Hepatocyte (in vitro differentiated cells): ENCODE measurements around the gene VAV3. TPM values are rescaled to one million over a fixed set of nuclear protein-coding genes. Genes with fewer than 3 reads are reported as not detected.

Experiments used
- DNase-seq: peaks from one replicate; pipeline ENCODE4 v3.0.0-alpha.2; 2016; ENCODE audit warnings: low spot score
- H2AFZ ChIP-seq: fragments of 200-600 bp; sonication (generic); 2 replicates; pipeline ENCODE4 v1.6.0; 2016; ENCODE audit warnings: antibody characterized with exemption, mild to moderate bottlenecking
- H3K27ac ChIP-seq: fragments of 200-600 bp; sonication (generic); 2 replicates; pipeline ENCODE4 v1.5.1; 2016; ENCODE audit warnings: mild to moderate bottlenecking
- H3K27me3 ChIP-seq: fragments of 200-600 bp; sonication (generic); 2 replicates; pipeline ENCODE4 v1.6.1; 2016
- H3K36me3 ChIP-seq: fragments of 200-600 bp; sonication (generic); replicated peaks from 2 replicates; pipeline ENCODE4 v1.5.1; 2016; ENCODE audit warnings: low read depth; ENCODE audit not compliant: insufficient read depth
- H3K4me1 ChIP-seq: fragments of 200-600 bp; sonication (generic); 2 replicates; pipeline ENCODE4 v1.5.1; 2016; ENCODE audit warnings: mild to moderate bottlenecking, moderate library complexity; ENCODE audit not compliant: insufficient read depth
- H3K4me2 ChIP-seq: fragments of 200-600 bp; sonication (generic); 2 replicates; pipeline ENCODE4 v1.6.0; 2016
- H3K4me3 ChIP-seq: fragments of 200-600 bp; sonication (generic); 2 replicates; pipeline ENCODE4 v1.5.1; 2016; ENCODE audit warnings: mild to moderate bottlenecking
- H3K79me2 ChIP-seq: fragments of 200-600 bp; sonication (generic); 2 replicates; pipeline ENCODE4 v1.6.0; 2017; ENCODE audit warnings: mild to moderate bottlenecking
- H3K9me2 ChIP-seq: fragments of 200-600 bp; sonication (generic); replicated peaks from 2 replicates; pipeline ENCODE4 v1.6.0; 2017; ENCODE audit warnings: mild to moderate bottlenecking; ENCODE audit not compliant: insufficient read depth
- H3K9me3 ChIP-seq: fragments of 200-600 bp; sonication (generic); 2 replicates; pipeline ENCODE4 v1.5.1; 2016; ENCODE audit warnings: low read depth, mild to moderate bottlenecking
- H4K20me1 ChIP-seq: fragments of 200-600 bp; sonication (generic); 2 replicates; pipeline ENCODE4 v1.6.0; 2016; ENCODE audit warnings: mild to moderate bottlenecking; ENCODE audit not compliant: insufficient read depth, poor library complexity, severe bottlenecking
- CTCF ChIP-seq: fragments of 200-600 bp; sonication (generic); IDR thresholded peaks from 2 replicates; pipeline ENCODE4 v1.5.1; 2016; ENCODE audit warnings: antibody characterized with exemption, mild to moderate bottlenecking; ENCODE audit not compliant: poor library complexity
- EZH2 ChIP-seq: fragments of 200-600 bp; sonication (generic); IDR thresholded peaks from 2 replicates; pipeline ENCODE4 v1.6.1; 2016; ENCODE audit warnings: antibody characterized with exemption, mild to moderate bottlenecking, borderline replicate concordance
- EZH2phosphoT487 ChIP-seq: fragments of 200-600 bp; sonication (generic); IDR thresholded peaks from one replicate; pipeline ENCODE4 v1.6.1; 2018; ENCODE audit warnings: antibody characterized with exemption, mild to moderate bottlenecking, low read depth, moderate library complexity; ENCODE audit not compliant: unreplicated experiment, severe bottlenecking
- WGBS: methylation state at CpG from one replicate; pipeline ENCODE4 v1.1.6; 2016; ENCODE audit warnings: low lambda C conversion rate; ENCODE audit errors: missing lambda C conversion rate; 5-methylcytosine and 5-hydroxymethylcytosine counted together
- polyA plus RNA-seq: library from polyadenylated mRNA; unstranded; fragments of >200 nt; fragmentation: Nextera tagmentation; extraction: Ambion mirVana; gene quantifications from 2 replicates; pipeline ENCODE4 v1.2.1, GENCODE V29; 2016
- total RNA-seq: library from RNA; depleted of rRNA; stranded (reverse); fragments of >200 nt; gene quantifications from 2 replicates; pipeline ENCODE4 v1.2.3, GENCODE V29; 2014

VAV3 gene
- total and polyA plus RNA-seq, 2 experiments from 2014 or later = 12.3 to 40.5 TPM

- TF ChIP-seq EZH2 (no peak), EZH2phosphoT487 (no peak)
- no peak for DNase-seq
- H4K20me1 ChIP-seq = no peaks in the 10 kb centered on the region
- H3K4me1 ChIP-seq = no peaks in the 10 kb centered on the region
- H3K79me2 ChIP-seq = no peaks in the 10 kb centered on the region
- H3K4me2 ChIP-seq = no peak overlapping the region
- H3K4me3 ChIP-seq = no peak overlapping the region
- no peak overlapping the region for H3K27ac ChIP-seq
- H2AFZ ChIP-seq = no peak overlapping the region
- WGBS = 63% methylated on average over 1 of the region's 1 CpG
- H3K9me2 ChIP-seq = no peaks in the 10 kb centered on the region
- H3K36me3 ChIP-seq = no peaks in the 10 kb centered on the region
- no peaks in the 10 kb centered on the region for H3K27me3 ChIP-seq
- H3K9me3 ChIP-seq = no peaks in the 10 kb centered on the region
Measured at GRCh38 chr1:107552781-107553180, 412.2 kb downstream of the VAV3 start.

GRCh38 chr1:107551456-107551855, 413.5 kb downstream of the VAV3 start:
- TF ChIP-seq CTCF (no peak), EZH2phosphoT487 (no peak), EZH2 (no peak)
- WGBS = 91% methylated on average over 1 of the region's 1 CpG
- H3K4me2 ChIP-seq = no peak overlapping the region

GRCh38 chr1:107550358-107550757, 414.6 kb downstream of the VAV3 start:
- Histone ChIP-seq H3K27ac (no peak overlapping the region), H3K27me3 (no peaks in the 10 kb centered on the region), H3K9me3 (no peaks in the 10 kb centered on the region), H3K36me3 (no peaks in the 10 kb centered on the region), H3K4me3 (no peak overlapping the region), H2AFZ (no peak overlapping the region), H3K4me1 (no peaks in the 10 kb centered on the region), H3K4me2 (no peak overlapping the region), H3K9me2 (no peaks in the 10 kb centered on the region), H4K20me1 (no peaks in the 10 kb centered on the region), H3K79me2 (no peaks in the 10 kb centered on the region)
- no peak for DNase-seq
- no peak for TF ChIP-seq EZH2phosphoT487
- no peak for TF ChIP-seq EZH2
- TF ChIP-seq CTCF = no peak
- WGBS = 91% methylated on average over 5 of the region's 5 CpGs

More at GRCh38 chr1:107551456-107551855, 413.5 kb downstream of the VAV3 start:
- DNase-seq = no peak
- Histone ChIP-seq H3K9me3 (no peaks in the 10 kb centered on the region), H3K4me1 (no peaks in the 10 kb centered on the region), H3K9me2 (no peaks in the 10 kb centered on the region), H3K4me3 (no peak overlapping the region), H3K36me3 (no peaks in the 10 kb centered on the region), H2AFZ (no peak overlapping the region), H3K27me3 (no peaks in the 10 kb centered on the region), H3K79me2 (no peaks in the 10 kb centered on the region), H4K20me1 (no peaks in the 10 kb centered on the region), H3K27ac (no peak overlapping the region)

GRCh38 chr1:107549152-107549810, 415.7 kb downstream of the VAV3 start:
- no peak for DNase-seq
- H3K9me3 ChIP-seq = no peaks in the 10 kb centered on the region
- no peak overlapping the region for H2AFZ ChIP-seq
- H3K36me3 ChIP-seq = no peaks in the 10 kb centered on the region
- TF ChIP-seq CTCF (no peak), EZH2phosphoT487 (no peak), EZH2 (no peak)
- no peaks in the 10 kb centered on the region for H4K20me1 ChIP-seq
- H3K79me2 ChIP-seq = no peaks in the 10 kb centered on the region
- H3K4me2 ChIP-seq = no peak overlapping the region
- H3K4me1 ChIP-seq = no peaks in the 10 kb centered on the region
- 83% methylated on average over 3 of the region's 3 CpGs for WGBS
- no peaks in the 10 kb centered on the region for H3K9me2 ChIP-seq
- no peak overlapping the region for H3K27ac ChIP-seq
- no peaks in the 10 kb centered on the region for H3K27me3 ChIP-seq
- H3K4me3 ChIP-seq = no peak overlapping the region
